HFFc6 (cell line): Measurements from ENCODE around the gene ANO4. TPM values are rescaled to one million over a fixed set of nuclear protein-coding genes. Genes with fewer than 3 reads are reported as not detected.

Source experiments
- DNase-seq: peaks from one replicate; pipeline ENCODE4 v3.0.0-alpha.2; 2018
- H3K27ac Mint-ChIP-seq: 2 replicates; pipeline ENCODE4 v1.8.0; 2020; ENCODE audit warnings: mild to moderate bottlenecking, mixed read lengths
- H3K27me3 Mint-ChIP-seq: 2 replicates; pipeline ENCODE4 v1.8.0; 2021; ENCODE audit warnings: mild to moderate bottlenecking, moderate library complexity, mixed read lengths; ENCODE audit not compliant: insufficient read depth
- H3K36me3 Mint-ChIP-seq: 2 replicates; pipeline ENCODE4 v1.8.0; 2021; ENCODE audit warnings: low read depth, mixed read lengths
- H3K4me1 Mint-ChIP-seq: 2 replicates; pipeline ENCODE4 v1.8.0; 2020; ENCODE audit warnings: low read depth, mixed read lengths
- H3K4me3 Mint-ChIP-seq: 2 replicates; pipeline ENCODE4 v1.8.0; 2020; ENCODE audit warnings: mild to moderate bottlenecking, moderate library complexity, mixed read lengths
- H3K9me3 Mint-ChIP-seq: 2 replicates; pipeline ENCODE4 v1.8.0; 2020; ENCODE audit warnings: mild to moderate bottlenecking, mixed read lengths
- CTCF ChIP-seq: fragments of 200-600 bp; sonication (generic); IDR thresholded peaks from 2 replicates; pipeline ENCODE4 v1.5.0; 2021; ENCODE audit warnings: antibody characterized with exemption, mild to moderate bottlenecking
- total RNA-seq, 6 experiments: library from RNA; stranded (reverse); fragmentation: NEBNext Ultra II Directional; extraction: Animal tissue kit (Norgen Biotek cat#: 25700); gene quantifications; 2 replicates in 1 of 6; 3 replicates in 5 of 6; pipeline ENCODE4 v1.2.3, GENCODE V29; 2021

Gene ANO4
- total RNA-seq, 6 experiments from 2014 or later: not detected

DNA sequence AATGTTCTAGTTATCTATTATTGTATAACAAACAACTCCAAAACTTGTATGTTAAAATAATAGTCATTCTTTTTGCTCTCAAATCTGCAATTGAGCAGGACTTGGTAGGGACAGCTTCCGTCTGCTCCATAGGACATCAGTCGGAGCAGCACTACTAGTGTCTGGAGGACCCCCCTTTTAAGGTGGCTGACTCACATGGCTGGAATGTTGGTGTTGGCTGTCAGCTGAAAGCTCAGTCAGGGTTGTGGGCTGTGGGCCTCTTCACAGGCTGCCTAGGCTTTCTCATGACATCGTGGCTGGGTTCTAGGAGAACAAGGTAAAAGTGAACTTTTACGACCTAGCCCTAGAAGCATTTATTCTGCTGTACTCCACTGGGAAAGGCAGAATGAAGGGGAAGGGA is 160.6 kb downstream of the ANO4 start:
- peaks cover 15% of the 10 kb centered on the region for H3K9me3 Mint-ChIP-seq
- no peak for DNase-seq
- H3K27me3 Mint-ChIP-seq: peaks cover 3% of the 10 kb centered on the region; the same call in 1 of the 2 replicates
- no peaks in the 10 kb centered on the region for H3K4me1 Mint-ChIP-seq
- TF ChIP-seq CTCF: no peak
- no peak overlapping the region for H3K4me3 Mint-ChIP-seq
- H3K27ac Mint-ChIP-seq: no peak overlapping the region
- H3K36me3 Mint-ChIP-seq: no peaks in the 10 kb centered on the region

GRCh38 chr12:100956311-100956852 is 161.8 kb downstream of the ANO4 start:
- Mint-ChIP-seq H3K27me3 (peaks cover 3% of the 10 kb centered on the region; the same call in 1 of the 2 replicates), H3K27ac (no peak overlapping the region), H3K9me3 (peaks cover 13% of the 10 kb centered on the region), H3K36me3 (no peaks in the 10 kb centered on the region), H3K4me3 (no peak overlapping the region), H3K4me1 (no peaks in the 10 kb centered on the region)
- no peak for TF ChIP-seq CTCF
- no peak for DNase-seq

DNA sequence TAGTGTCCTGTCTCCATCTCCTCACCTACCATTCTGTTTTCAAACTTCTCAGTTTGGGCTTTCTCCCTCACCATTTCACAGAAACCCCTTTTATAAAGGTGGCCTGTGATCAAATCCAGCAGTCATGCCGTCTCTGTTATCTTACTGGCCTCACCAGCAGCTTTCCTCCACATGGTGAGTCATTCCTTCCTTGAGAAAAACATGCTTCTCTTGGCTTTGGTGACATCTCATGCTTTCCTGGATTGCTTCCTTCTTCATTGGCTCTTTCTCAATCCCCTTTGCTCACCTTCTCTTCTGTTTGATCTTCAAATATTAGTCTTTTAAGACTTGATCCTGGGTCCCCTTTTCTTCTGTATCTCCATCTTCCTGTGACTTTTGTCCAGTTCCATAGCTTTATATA is 164.9 kb downstream of the ANO4 start:
- TF ChIP-seq CTCF: no peak
- Mint-ChIP-seq H3K9me3 (peaks cover 13% of the 10 kb centered on the region), H3K27me3 (peaks cover 2% of the 10 kb centered on the region), H3K4me1 (no peaks in the 10 kb centered on the region), H3K36me3 (no peaks in the 10 kb centered on the region), H3K4me3 (no peak overlapping the region), H3K27ac (no peak overlapping the region)
- no peak for DNase-seq

DNA sequence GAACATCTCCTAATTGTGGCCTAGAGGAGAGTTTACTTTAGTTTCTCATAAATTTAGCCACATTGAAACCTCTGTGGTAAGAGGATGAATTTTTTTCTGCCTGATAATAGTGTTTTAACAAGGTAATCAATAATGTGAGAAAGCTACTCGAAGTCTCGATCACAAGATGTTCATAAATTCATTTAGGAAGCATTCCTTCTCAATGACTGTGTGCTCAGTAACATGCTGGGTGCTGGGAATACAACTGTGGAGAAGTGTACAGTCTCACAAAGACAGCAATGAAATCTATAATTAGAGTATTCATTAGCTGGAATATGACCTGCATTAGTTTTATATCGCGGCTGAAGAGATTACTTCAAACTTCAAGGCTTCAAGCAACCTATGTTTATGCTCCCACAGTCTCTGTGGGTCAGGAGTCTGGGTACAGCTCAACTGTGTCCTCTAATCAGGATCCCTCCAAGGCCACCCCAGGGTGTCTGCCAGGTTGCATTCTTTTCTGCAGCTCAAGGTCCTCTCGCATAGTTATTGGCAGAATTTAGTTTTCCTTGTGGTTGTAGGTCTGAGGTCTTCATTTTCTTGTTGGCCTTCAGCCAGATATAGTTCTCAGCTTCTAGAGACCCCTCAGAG is 167.6 kb downstream of the ANO4 start:
- Mint-ChIP-seq H3K27ac (no peak overlapping the region), H3K27me3 (peaks cover 2% of the 10 kb centered on the region), H3K9me3 (peaks cover 13% of the 10 kb centered on the region), H3K4me3 (no peak overlapping the region), H3K36me3 (no peaks in the 10 kb centered on the region), H3K4me1 (no peaks in the 10 kb centered on the region)
- no peak for DNase-seq
- TF ChIP-seq CTCF: no peak

GRCh38 chr12:100963381-100963780 is 168.8 kb downstream of the ANO4 start:
- TF ChIP-seq CTCF: no peak
- peaks cover 9% of the 10 kb centered on the region for H3K9me3 Mint-ChIP-seq
- H3K27me3 Mint-ChIP-seq: peaks cover 2% of the 10 kb centered on the region
- no peak overlapping the region for H3K27ac Mint-ChIP-seq
- H3K4me3 Mint-ChIP-seq: no peak overlapping the region
- DNase-seq: no peak
- H3K36me3 Mint-ChIP-seq: no peaks in the 10 kb centered on the region
- H3K4me1 Mint-ChIP-seq: no peaks in the 10 kb centered on the region
